NCI-H2196 (cell line): Measurements from ENCODE around the gene PREB.

Experiments used
- DNase-seq: peaks from one replicate; lab custom pipeline; 2025; ENCODE audit not compliant: unreplicated experiment; lab: John Stamatoyannopoulos, UW

Gene PREB

GRCh38 chr2:27083410-27084296 lies 50.8 kb downstream of the PREB start:
- DNase-seq = no peak

GRCh38 chr2:27082773-27083409 lies 51.5 kb downstream of the PREB start:
- no peak for DNase-seq

GRCh38 chr2:27081984-27082772 lies 52.3 kb downstream of the PREB start:
- no peak for DNase-seq
